Measurements from ENCODE around the gene OR10A6. TPM values are rescaled to one million over a fixed set of nuclear protein-coding genes. Genes with fewer than 3 reads are reported as not detected.

OR10A6 gene
- total RNA-seq, 2 experiments from 2014 or later = not detected

DNA sequence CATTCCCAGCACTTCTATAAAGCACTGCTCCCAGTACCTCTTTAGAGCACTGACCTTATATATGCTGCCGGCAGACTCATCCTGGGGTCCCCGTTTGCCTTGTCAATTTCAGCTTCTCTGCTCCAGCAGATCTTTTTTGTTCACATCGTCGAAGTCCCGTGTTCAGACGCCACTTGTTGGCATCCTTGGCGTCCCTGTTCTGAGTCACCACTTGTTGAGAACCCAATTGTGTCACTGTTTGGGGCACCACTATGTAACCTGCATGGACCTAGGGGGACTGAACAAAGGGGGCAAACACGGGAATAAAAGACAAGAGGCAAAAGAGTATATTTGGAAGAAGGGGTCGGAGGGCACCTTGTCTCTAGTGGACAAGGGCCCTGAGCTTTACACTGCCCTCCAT is 25.5 kb downstream of the OR10A6 start:
- ChIA-PET CTCF (interaction anchor here (0.7 kb wide), 1 partner anchor 80 kb away, joined by 3 read pairs; no protein-coding TSS in a partner anchor), POLR2A (no interaction called here)
- no peaks in the 10 kb centered on the region for H3K4me1 ChIP-seq (ENCODE audit: insufficient read depth, low read length)
- Mint-ChIP-seq H3K36me3 (ENCODE audit: low read depth) (no peaks in the 10 kb centered on the region), H3K9me3 (no peaks in the 10 kb centered on the region), H3K27me3 (peaks cover 40% of the 10 kb centered on the region), H3K27ac (no peak overlapping the region), H3K4me1 (ENCODE audit: low read depth) (no peaks in the 10 kb centered on the region), H3K4me3 (no peak overlapping the region)
- ATAC-seq (ENCODE audit: poor library complexity) (no peak), DNase-seq (no peak)
- H3K27me3 ChIP-seq (ENCODE audit: control insufficient read depth in 1 of 2, insufficient read depth in 2 of 2, low read length in 2 of 2) = peaks cover 0 to 8% of the 10 kb centered on the region in 2 experiments
- no peak overlapping the region for H3K4me3 ChIP-seq (ENCODE audit: low read length)
- intact Hi-C loops (cut with DNase I, micrococcal nuclease) = no loop called here
- no peaks in the 10 kb centered on the region for H3K9me3 ChIP-seq (ENCODE audit: control insufficient read depth in 1 of 2, insufficient read depth in 1 of 2, low read length in 2 of 2)
- no peaks in the 10 kb centered on the region for H3K36me3 ChIP-seq (ENCODE audit: insufficient read depth, low read length)
- TF ChIP-seq, protein P1, sequence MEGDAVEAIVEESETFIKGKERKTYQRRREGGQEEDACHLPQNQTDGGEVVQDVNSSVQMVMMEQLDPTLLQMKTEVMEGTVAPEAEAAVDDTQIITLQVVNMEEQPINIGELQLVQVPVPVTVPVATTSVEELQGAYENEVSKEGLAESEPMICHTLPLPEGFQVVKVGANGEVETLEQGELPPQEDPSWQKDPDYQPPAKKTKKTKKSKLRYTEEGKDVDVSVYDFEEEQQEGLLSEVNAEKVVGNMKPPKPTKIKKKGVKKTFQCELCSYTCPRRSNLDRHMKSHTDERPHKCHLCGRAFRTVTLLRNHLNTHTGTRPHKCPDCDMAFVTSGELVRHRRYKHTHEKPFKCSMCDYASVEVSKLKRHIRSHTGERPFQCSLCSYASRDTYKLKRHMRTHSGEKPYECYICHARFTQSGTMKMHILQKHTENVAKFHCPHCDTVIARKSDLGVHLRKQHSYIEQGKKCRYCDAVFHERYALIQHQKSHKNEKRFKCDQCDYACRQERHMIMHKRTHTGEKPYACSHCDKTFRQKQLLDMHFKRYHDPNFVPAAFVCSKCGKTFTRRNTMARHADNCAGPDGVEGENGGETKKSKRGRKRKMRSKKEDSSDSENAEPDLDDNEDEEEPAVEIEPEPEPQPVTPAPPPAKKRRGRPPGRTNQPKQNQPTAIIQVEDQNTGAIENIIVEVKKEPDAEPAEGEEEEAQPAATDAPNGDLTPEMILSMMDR (IDR thresholded peaks at IDR 0.05) = no peak
- no peak overlapping the region for H3K27ac ChIP-seq (ENCODE audit: low read depth in 1 of 2, low read length in 2 of 2)

DNA sequence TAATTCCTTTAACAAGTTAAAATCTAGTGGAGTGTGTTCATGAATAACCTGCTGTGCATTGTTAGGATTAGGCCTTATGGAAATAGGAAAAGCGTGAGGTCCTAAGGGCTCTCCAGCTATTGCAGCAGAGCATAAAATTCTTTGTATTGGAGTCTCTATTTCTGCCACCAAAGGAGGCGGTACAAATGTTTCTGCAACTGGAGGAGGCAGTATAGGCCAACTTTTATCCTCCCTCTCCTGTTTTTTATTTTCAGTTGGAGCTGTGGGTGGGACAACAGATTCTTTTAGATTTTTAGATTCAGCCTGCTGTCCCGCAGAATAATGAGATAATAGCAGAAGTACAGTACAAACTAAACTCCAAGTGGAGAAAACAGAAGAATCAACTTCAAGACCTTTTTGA is 26.2 kb downstream of the OR10A6 start:
- Histone ChIP-seq H3K27me3 (ENCODE audit: control insufficient read depth in 1 of 2, insufficient read depth in 2 of 2, low read length in 2 of 2) (peaks cover 0 to 8% of the 10 kb centered on the region in 2 experiments), H3K4me3 (ENCODE audit: low read length) (no peak overlapping the region), H3K36me3 (ENCODE audit: insufficient read depth, low read length) (no peaks in the 10 kb centered on the region), H3K27ac (ENCODE audit: low read depth in 1 of 2, low read length in 2 of 2) (no peak overlapping the region), H3K4me1 (ENCODE audit: insufficient read depth, low read length) (no peaks in the 10 kb centered on the region), H3K9me3 (ENCODE audit: control insufficient read depth in 1 of 2, insufficient read depth in 1 of 2, low read length in 2 of 2) (peaks cover 0 to 4% of the 10 kb centered on the region in 2 experiments)
- intact Hi-C loops (cut with DNase I, micrococcal nuclease) = no loop called here
- H3K4me3 Mint-ChIP-seq = no peak overlapping the region
- no peaks in the 10 kb centered on the region for H3K36me3 Mint-ChIP-seq (ENCODE audit: low read depth)
- DNase-seq = no peak
- no peaks in the 10 kb centered on the region for H3K4me1 Mint-ChIP-seq (ENCODE audit: low read depth)
- CTCF ChIA-PET = interaction anchor here (0.7 kb wide), 1 partner anchor 81 kb away, joined by 3 read pairs; no protein-coding TSS in a partner anchor
- TF ChIP-seq, protein P1 (IDR thresholded peaks at IDR 0.05) = no peak
- peaks cover 36% of the 10 kb centered on the region for H3K27me3 Mint-ChIP-seq
- ATAC-seq (ENCODE audit: poor library complexity) = no peak
- H3K27ac Mint-ChIP-seq = no peak overlapping the region
- POLR2A ChIA-PET = no interaction called here
- no peaks in the 10 kb centered on the region for H3K9me3 Mint-ChIP-seq

DNA sequence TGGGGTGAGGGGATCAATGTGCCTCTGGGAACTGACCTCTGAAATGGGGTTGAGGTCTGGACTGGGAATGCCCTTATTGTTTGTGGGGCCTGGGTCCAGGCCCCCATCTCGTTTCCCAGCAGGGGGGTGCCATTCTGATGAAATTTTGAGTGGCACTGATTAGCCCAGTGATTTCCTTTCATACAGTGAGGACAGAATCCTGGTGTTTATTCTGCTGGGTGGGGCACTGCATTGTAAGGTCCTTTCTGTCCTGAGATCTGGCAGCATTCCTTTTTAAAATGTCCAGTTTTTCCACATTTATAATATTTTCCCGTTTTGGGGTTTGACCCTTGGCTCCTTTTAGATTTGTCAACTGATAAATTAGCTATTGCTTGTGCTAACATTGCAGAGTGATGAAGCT is 27.1 kb downstream of the OR10A6 start:
- peaks cover 32% of the 10 kb centered on the region for H3K27me3 Mint-ChIP-seq
- Histone ChIP-seq H3K4me1 (ENCODE audit: insufficient read depth, low read length) (no peaks in the 10 kb centered on the region), H3K36me3 (ENCODE audit: insufficient read depth, low read length) (no peaks in the 10 kb centered on the region), H3K4me3 (ENCODE audit: low read length) (no peak overlapping the region), H3K27ac (ENCODE audit: low read depth in 1 of 2, low read length in 2 of 2) (no peak overlapping the region), H3K27me3 (ENCODE audit: control insufficient read depth in 1 of 2, insufficient read depth in 2 of 2, low read length in 2 of 2) (peaks cover 2 to 8% of the 10 kb centered on the region in 2 experiments), H3K9me3 (ENCODE audit: control insufficient read depth in 1 of 2, insufficient read depth in 1 of 2, low read length in 2 of 2) (peaks cover 0 to 7% of the 10 kb centered on the region in 2 experiments)
- TF ChIP-seq, protein P1 (IDR thresholded peaks at IDR 0.05) = no peak
- no peaks in the 10 kb centered on the region for H3K4me1 Mint-ChIP-seq (ENCODE audit: low read depth)
- DNase-seq (no peak), ATAC-seq (ENCODE audit: poor library complexity) (no peak)
- intact Hi-C loops (cut with DNase I, micrococcal nuclease) = no loop called here
- ChIA-PET CTCF (no interaction called here), POLR2A (interaction anchor here (0.6 kb wide), 1 partner anchor 20 kb away, joined by 3 read pairs; no protein-coding TSS in a partner anchor)
- no peaks in the 10 kb centered on the region for H3K9me3 Mint-ChIP-seq
- H3K4me3 Mint-ChIP-seq = no peak overlapping the region
- no peak overlapping the region for H3K27ac Mint-ChIP-seq
- H3K36me3 Mint-ChIP-seq (ENCODE audit: low read depth) = no peaks in the 10 kb centered on the region
